Activated T-cell treated with anti-CD3 and anti-CD28 coated beads for 1 hour (primary cell): Measurements from ENCODE around the gene ACBD4.

Experiments
- DNase-seq: peaks from one replicate; pipeline ENCODE4 v3.0.0-alpha.2; 2020; ENCODE audit warnings: low read depth

Gene ACBD4

GRCh38 chr17:45104497-45104896 lies 31.0 kb upstream of the ACBD4 start:
- no peak for DNase-seq

- DNase-seq = no peak
Observed at GRCh38 chr17:45104907-45105624, 30.4 kb upstream of the ACBD4 start.

- DNase-seq = no peak
Observed at GRCh38 chr17:45106096-45106495, 29.4 kb upstream of the ACBD4 start.

- no peak for DNase-seq
Observed at GRCh38 chr17:45106582-45106981, 28.9 kb upstream of the ACBD4 start.

DNA sequence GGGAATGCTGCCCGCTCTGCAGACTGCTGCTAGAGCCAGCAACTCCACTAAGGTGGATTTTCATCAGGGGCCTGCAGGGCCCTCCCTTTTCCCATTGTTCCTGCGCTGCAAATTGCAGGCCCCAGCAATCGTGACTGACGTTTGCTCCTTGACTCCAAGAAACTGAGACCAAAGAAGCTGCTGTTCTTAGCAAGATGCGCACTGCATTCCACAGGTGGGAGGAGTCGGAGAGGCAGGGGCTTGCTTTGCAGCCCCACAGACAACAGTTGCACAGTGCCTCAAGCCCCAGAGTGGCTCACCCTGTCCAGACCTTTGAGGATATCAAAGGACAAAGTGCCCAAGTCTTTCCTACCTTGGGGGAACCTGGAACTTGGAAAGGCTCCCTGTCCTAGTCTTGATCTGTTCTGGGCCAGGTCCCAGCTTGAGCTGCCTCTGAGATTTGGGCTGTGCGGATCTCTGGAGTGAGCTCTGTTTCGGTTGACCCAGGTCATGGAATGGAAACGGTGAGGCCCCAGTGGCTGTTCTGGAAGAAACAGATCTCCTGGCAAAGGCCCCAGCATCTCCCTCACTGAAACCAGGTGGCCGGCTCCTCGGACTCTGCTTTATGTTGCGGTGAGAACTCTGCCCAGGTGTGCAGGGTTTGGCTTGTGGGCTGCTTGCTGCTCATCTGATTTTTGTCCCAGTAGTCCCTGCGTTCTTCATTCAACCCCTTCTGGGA lies 28.0 kb upstream of the ACBD4 start:
- DNase-seq = no peak

DNA sequence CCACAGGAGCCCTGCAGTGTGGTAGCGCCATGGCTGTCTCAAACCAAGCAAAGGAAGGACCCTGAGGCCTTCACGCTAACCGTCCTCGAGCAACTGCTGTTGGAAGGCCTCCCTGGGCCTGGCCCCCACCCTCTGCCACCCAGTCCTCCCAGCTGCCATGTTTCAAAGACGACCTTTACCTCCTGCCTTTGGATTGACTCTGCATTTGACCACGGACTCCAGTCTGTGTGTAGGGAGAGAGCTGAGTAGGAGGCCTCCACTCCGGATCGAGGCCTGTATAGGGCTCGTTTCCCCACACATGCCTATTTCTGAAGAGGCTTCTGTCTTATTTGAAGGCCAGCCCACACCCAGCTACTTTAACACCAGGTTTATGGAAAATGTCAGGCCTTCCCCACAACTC lies 27.4 kb upstream of the ACBD4 start:
- no peak for DNase-seq

- no peak for DNase-seq
Observed at GRCh38 chr17:45108595-45109521, 26.6 kb upstream of the ACBD4 start.

DNA sequence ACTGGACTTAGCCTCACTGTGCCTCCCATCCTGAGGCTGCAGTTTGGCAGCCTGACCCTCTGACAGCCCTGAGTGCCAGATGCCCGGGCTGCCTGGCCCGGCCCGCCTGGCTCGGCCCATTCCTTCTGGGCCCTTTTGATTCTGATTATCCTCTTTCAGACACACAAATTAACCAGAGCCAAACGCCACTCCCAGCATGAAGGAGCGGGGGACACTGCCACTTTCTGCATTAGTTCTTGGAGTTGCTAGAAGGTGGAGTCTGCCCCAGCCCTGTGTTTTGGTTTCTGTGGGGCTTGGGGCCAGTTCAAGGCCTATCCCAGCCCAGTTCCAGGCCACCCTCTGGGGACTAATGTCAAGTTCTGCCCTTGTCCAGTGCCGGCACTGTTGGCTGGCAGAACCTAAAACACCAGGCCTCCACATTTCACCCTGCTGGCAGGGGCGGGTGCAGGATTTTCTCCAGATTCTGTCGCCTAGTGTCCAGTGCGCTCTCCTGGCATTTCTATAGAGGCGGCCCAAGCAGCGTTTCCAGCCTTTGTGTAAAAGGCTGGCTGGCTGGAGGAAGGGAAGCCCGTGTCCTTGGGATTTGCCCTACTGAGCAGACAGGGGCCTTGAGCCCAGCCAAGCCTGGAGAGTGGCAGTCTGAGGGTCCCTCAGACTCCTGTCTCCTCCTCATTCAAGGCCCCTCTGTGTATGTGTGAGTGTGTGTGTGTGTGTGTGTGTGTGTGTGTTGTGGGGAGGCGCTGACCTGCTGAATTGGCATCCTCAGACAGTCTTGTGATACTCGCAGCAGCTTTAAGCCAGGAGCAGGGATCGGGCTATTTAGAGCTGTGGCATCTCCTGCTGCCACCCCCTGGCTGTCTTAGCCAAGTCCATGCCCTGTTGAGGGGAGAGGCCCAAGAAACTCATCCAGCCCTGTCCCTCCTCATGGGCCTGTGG lies 24.5 kb upstream of the ACBD4 start:
- no peak for DNase-seq

DNA sequence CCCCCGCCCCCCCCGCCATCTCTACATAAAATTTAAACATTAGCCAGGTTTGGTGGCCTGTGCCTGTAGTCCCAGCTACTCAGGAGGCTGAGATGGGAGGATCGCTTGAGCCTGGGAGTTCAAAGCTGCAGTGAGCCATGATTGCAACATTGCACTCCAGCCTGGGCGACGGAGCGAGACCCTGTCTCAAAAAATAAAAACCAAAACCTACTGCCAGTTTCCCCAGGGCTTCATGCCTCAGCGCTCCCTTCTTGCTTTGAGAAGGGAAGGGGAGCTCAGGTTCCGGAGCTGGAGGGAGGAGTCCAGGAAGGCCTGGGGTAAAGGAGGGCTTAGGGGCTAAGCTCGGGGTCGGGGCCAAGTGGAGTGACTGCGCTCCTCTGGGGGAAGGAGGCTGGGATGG lies 23.6 kb upstream of the ACBD4 start:
- no peak for DNase-seq

DNA sequence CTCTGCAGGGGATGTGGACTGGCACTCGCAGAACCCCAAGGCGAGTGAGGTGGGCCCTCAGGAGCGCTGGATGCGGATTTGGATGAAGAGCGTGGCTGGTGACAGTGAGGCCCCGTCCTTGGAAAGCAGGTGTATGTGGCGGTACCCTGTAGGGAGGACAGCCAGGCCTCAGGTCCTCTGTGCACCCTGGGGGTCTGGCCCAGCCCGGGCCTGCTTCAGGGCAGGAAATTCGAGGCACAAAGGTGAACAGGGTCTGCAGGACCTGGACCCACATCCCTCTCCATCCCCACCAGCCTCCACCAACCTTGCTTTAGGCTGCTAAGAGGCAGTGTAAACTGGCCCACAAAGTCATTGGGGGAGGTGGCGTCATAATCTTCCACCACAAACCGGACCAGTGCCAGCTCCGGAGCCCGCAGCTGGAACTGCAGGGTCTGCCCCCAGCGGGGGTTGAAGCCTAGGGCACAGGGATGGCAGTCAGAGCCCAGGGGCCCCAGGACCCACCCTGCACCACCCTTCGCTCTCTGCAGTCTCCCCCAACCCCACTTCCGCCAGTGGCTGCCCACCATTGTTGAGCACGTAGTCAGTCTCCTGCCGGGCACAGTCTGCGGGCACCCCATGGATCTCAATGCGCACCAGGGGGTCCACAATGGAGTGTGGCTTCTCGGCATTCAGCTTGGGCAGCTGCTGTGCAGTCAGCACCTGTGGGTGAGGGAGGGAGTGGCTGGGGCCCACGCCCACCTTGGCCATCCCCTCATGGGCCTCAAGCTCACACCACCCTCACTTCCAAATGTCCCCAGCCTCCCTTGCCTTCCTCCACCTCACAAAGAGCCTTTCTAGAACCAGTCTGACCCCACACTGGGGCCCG lies 22.7 kb upstream of the ACBD4 start:
- no peak for DNase-seq

GRCh38 chr17:45113424-45113754 lies 22.1 kb upstream of the ACBD4 start:
- no peak for DNase-seq

DNA sequence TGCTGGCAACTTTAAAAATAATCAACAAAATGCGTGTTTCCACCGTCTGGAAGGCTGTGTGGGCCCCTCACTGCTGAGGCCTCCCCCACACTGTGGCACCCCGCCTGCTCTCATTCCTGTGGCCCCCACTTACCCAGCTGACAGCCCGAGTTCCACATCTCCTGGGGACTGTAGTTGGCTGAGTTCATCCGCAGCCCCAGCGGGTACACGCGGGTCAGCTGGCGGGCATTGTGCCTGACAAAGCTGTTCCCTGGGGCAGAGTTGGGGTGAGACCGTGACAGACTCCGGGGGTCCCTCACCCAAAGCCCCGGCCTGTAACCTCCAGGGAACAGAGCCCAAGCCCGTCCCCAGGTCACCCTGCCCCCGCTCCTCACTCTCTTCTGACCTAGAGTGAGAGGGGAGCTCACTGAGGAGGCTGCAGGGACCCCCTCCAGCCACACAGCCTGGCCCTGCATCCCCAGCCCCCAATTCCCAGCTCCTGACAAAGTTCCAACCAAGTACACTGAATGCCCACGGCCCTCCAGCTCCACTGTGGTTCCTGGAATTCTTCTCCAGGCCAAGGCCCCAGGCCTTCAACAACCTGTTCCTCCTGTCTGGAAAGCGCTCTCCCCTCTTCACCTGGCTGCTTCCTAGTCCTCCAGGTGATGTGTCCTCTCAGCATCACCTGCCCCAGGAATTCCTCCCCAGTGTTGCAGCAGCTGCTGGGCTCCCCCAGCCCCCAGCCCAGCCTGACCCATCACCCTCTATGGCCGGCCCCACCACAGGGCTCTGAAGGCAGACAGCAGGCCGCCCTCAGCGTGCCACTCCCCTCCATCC lies 21.2 kb upstream of the ACBD4 start:
- DNase-seq = no peak

GRCh38 chr17:45115015-45115625 lies 20.4 kb upstream of the ACBD4 start:
- DNase-seq = no peak

DNA sequence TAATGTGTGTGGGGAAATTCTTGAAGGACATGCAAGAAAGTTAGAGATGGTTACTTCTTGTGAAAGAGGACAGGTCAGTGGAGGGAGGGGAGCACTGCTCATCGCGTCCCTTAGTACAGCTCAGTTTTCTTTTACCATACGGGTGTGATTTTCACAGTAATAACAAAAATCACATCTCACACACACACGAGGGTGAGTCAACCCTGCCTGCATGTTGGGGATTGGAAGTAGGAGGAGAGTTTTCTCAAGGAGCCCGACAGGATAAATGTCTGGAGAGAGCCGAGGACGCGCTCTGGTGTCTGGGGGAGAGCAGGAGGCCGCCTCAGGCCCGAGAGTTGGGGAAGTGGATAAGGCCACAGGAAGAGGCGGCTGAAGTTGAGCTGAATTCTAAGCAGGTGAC lies 19.6 kb upstream of the ACBD4 start:
- no peak for DNase-seq

- DNase-seq = no peak
Observed at GRCh38 chr17:45116434-45117016, 19.0 kb upstream of the ACBD4 start.

DNA sequence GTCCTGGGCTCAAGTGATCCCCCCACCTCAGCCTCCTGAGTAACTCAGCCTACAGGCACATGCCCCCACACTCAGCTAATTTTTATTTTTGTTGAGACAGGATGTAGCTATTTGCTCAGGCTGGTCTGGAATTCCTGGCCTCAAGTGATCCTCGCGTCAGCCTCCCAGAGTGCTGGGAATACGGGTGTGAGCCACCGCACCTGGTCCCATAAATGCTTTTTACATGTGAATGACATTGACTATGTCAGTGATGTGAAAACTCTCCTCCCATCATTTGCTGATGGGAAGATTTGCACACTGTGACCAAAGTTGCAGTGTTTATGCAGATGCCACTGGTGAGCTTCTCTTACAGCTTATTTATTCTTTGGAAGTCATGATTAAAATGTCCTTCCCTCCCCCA lies 18.2 kb upstream of the ACBD4 start:
- DNase-seq = no peak

GRCh38 chr17:45117848-45118646 lies 17.4 kb upstream of the ACBD4 start:
- no peak for DNase-seq

DNA sequence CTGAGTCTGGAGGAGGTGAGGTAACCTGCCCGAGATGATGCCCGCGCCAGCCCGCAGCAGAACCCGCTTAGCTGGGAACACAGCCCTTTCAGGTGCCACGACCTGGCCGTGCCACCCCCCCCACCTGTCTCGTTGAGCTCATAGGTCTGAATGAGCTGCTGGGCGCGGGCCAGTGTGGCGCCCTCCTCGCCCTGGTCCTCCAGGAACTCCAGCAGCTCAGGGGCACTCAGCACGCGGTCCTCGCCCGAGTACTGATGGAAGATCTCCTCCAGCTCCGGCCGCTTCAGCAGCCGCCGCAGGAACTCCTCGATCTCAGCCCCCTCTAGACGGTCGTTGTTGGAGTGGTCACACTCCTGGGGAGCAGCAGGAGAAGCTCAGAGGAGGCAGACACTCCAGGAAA lies 16.8 kb upstream of the ACBD4 start:
- no peak for DNase-seq
